ENCODE data around the gene CCDC150.

The CCDC150 gene

GRCh38 chr2:196653843-196654242, 14.3 kb downstream of the CCDC150 start:
- no peak for TF ChIP-seq CTCF (IDR thresholded peaks at IDR 0.05; ENCODE audit: low read length, missing control alignments)
- DNase-seq (ENCODE audit: low read depth), result no peak
- H3K4me3 ChIP-seq (replicated peaks; ENCODE audit: low read depth, low read length), result no peak overlapping the region

GRCh38 chr2:196655761-196656160, 16.2 kb downstream of the CCDC150 start:
- DNase-seq (ENCODE audit: low read depth), result no peak
- H3K4me3 ChIP-seq (replicated peaks; ENCODE audit: low read depth, low read length), result no peak overlapping the region
- TF ChIP-seq CTCF (IDR thresholded peaks at IDR 0.05; ENCODE audit: low read length, missing control alignments), result no peak

- no peak overlapping the region for H3K4me3 ChIP-seq (replicated peaks; ENCODE audit: low read depth, low read length)
- TF ChIP-seq CTCF (IDR thresholded peaks at IDR 0.05; ENCODE audit: low read length, missing control alignments), result no peak
- DNase-seq (ENCODE audit: low read depth), result no peak
Measured at GRCh38 chr2:196657333-196657732, 17.8 kb downstream of the CCDC150 start.

- TF ChIP-seq CTCF (IDR thresholded peaks at IDR 0.05; ENCODE audit: low read length, missing control alignments), result no peak
- no peak for DNase-seq (ENCODE audit: low read depth)
- H3K4me3 ChIP-seq (replicated peaks; ENCODE audit: low read depth, low read length), result no peak overlapping the region
Measured at GRCh38 chr2:196659844-196660243, 20.3 kb downstream of the CCDC150 start.

- no peak for TF ChIP-seq CTCF (IDR thresholded peaks at IDR 0.05; ENCODE audit: low read length, missing control alignments)
- H3K4me3 ChIP-seq (replicated peaks; ENCODE audit: low read depth, low read length), result no peak overlapping the region
- peak; percentile 56 for DNase-seq (ENCODE audit: low read depth)
Measured at GRCh38 chr2:196660244-196660643, 20.7 kb downstream of the CCDC150 start.

GRCh38 chr2:196670342-196670741, 30.8 kb downstream of the CCDC150 start:
- no peak overlapping the region for H3K4me3 ChIP-seq (replicated peaks; ENCODE audit: low read depth, low read length)
- DNase-seq (ENCODE audit: low read depth), result no peak
- no peak for TF ChIP-seq CTCF (IDR thresholded peaks at IDR 0.05; ENCODE audit: low read length, missing control alignments)

GRCh38 chr2:196675963-196676362, 36.4 kb downstream of the CCDC150 start:
- no peak for DNase-seq (ENCODE audit: low read depth)
- H3K4me3 ChIP-seq (replicated peaks; ENCODE audit: low read depth, low read length), result no peak overlapping the region
- TF ChIP-seq CTCF (IDR thresholded peaks at IDR 0.05; ENCODE audit: low read length, missing control alignments), result no peak

Measured in fibroblast of pulmonary artery (primary cell).